NCI-H1105 (cell line): Measurements from ENCODE around the gene HBA2.
"Not testable (repeated sequence)": the region's sequence is repeated elsewhere in the genome, so short reads cannot be mapped to it uniquely, and the experiment has no call there.

Source experiments
- DNase-seq: peaks from one replicate; lab custom pipeline; 2025; lab: John Stamatoyannopoulos, UW

The HBA2 gene

GRCh38 chr16:172374-172941 is at the start of gene HBA2:
HBA2 (plus strand) TSS chr16:172876; CDS start chr16:172913, 37 bp downstream.
- DNase-seq = not testable (repeated sequence)

GRCh38 chr16:123558-124350 is 48.9 kb upstream of the HBA2 start:
- not testable (repeated sequence) for DNase-seq

- DNase-seq = no peak
Measured at GRCh38 chr16:125011-125410, 47.7 kb upstream of the HBA2 start.

GRCh38 chr16:129075-129474 is 43.6 kb upstream of the HBA2 start:
- DNase-seq = no peak

- no peak for DNase-seq
Measured at GRCh38 chr16:130533-131173, 42.0 kb upstream of the HBA2 start.

- no peak for DNase-seq
Measured at GRCh38 chr16:132120-132519, 40.6 kb upstream of the HBA2 start.

- DNase-seq = no peak
Measured at GRCh38 chr16:133716-134115, 39.0 kb upstream of the HBA2 start.

- no peak for DNase-seq
Measured at GRCh38 chr16:138049-138417, 34.6 kb upstream of the HBA2 start.

GRCh38 chr16:140175-140857 is 32.4 kb upstream of the HBA2 start:
- DNase-seq = no peak

- no peak for DNase-seq
Measured at GRCh38 chr16:142405-142967, 30.2 kb upstream of the HBA2 start.

- no peak for DNase-seq
Measured at GRCh38 chr16:143047-143446, 29.6 kb upstream of the HBA2 start.

- no peak for DNase-seq
Measured at GRCh38 chr16:143456-143855, 29.2 kb upstream of the HBA2 start.

GRCh38 chr16:144797-145252 is 27.9 kb upstream of the HBA2 start:
- no peak for DNase-seq

GRCh38 chr16:146646-147045 is 26.0 kb upstream of the HBA2 start:
- DNase-seq = no peak

- no peak for DNase-seq
Measured at GRCh38 chr16:149024-149660, 23.5 kb upstream of the HBA2 start.

- no peak for DNase-seq
Measured at GRCh38 chr16:152141-153128, 20.2 kb upstream of the HBA2 start, which contains the start of gene HBZ. HBZ (plus strand) TSS chr16:152644; CDS start chr16:152910, 266 bp downstream.

- not testable (repeated sequence) for DNase-seq
Measured at GRCh38 chr16:153129-153521, 19.6 kb upstream of the HBA2 start.

GRCh38 chr16:153550-154216 is 19.0 kb upstream of the HBA2 start:
- DNase-seq = not testable (repeated sequence)

- no peak for DNase-seq
Measured at GRCh38 chr16:154217-155030, 18.3 kb upstream of the HBA2 start.
